ENCODE data around the gene TIE1.

TIE1 gene

GRCh38 chr1:43252225-43252624, 48.6 kb upstream of the TIE1 start:
- TF ChIP-seq ARNTL (CRISPR knock-in tag; IDR thresholded peaks at IDR 0.05; ENCODE audit: borderline replicate concordance, low read depth) (no peak), ZNF70 (CRISPR knock-in tag; IDR thresholded peaks at IDR 0.05) (no peak), CSRNP3 (CRISPR knock-in tag; IDR thresholded peaks at IDR 0.05) (no peak), TCF4 (CRISPR knock-in tag; IDR thresholded peaks at IDR 0.05; ENCODE audit: borderline replicate concordance) (no peak), BACH2 (CRISPR knock-in tag; IDR thresholded peaks at IDR 0.05; ENCODE audit: borderline replicate concordance) (no peak), SNAI2 (CRISPR knock-in tag; IDR thresholded peaks at IDR 0.05) (no peak), ESRRG (CRISPR knock-in tag; IDR thresholded peaks at IDR 0.05) (no peak), ZNF565 (CRISPR knock-in tag; conservative IDR thresholded peaks at IDR 0.05; ENCODE audit: low read depth) (no peak)
- TF ChIP-seq, protein P1, sequence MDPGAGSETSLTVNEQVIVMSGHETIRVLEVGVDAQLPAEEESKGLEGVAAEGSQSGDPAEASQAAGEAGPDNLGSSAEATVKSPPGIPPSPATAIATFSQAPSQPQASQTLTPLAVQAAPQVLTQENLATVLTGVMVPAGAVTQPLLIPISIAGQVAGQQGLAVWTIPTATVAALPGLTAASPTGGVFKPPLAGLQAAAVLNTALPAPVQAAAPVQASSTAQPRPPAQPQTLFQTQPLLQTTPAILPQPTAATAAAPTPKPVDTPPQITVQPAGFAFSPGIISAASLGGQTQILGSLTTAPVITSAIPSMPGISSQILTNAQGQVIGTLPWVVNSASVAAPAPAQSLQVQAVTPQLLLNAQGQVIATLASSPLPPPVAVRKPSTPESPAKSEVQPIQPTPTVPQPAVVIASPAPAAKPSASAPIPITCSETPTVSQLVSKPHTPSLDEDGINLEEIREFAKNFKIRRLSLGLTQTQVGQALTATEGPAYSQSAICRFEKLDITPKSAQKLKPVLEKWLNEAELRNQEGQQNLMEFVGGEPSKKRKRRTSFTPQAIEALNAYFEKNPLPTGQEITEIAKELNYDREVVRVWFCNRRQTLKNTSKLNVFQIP (CRISPR knock-in tag; IDR thresholded peaks at IDR 0.05; ENCODE audit: borderline replicate concordance, low read depth) = no peak
- no peak for ATAC-seq

DNA sequence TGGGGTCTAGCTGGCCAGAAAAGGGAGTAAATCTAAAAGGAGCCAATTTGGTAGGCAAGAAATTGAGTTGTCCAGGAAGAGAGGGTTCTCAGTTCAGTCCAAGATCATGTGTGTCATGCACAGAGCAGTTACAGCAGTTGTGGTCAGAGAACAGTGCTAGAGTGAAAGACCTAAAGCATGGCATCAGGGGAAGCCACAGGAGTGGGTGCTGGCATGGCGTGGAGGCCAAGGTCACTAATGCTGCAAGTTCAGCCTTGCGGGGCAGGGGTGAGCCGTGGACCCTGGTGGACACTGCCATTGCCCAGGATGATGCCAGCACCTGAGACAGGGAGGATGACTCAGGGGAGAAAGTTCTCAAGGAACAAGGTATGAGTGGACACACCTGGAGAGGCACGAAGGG, 47.6 kb upstream of the TIE1 start:
- no peak for ATAC-seq
- TF ChIP-seq CSDC2 (CRISPR knock-in tag; IDR thresholded peaks at IDR 0.05) = no peak

GRCh38 chr1:43253876-43254275, 46.9 kb upstream of the TIE1 start:
- no peak for ATAC-seq

GRCh38 chr1:43255438-43256210, 45.2 kb upstream of the TIE1 start:
- TF ChIP-seq RARB (CRISPR knock-in tag; IDR thresholded peaks at IDR 0.05) (no peak), ZNF565 (CRISPR knock-in tag; conservative IDR thresholded peaks at IDR 0.05; ENCODE audit: low read depth) (no peak), BACH2 (CRISPR knock-in tag; IDR thresholded peaks at IDR 0.05; ENCODE audit: borderline replicate concordance) (no peak), ZFP3 (CRISPR knock-in tag; IDR thresholded peaks at IDR 0.05) (no peak)
- TF ChIP-seq, protein P2, sequence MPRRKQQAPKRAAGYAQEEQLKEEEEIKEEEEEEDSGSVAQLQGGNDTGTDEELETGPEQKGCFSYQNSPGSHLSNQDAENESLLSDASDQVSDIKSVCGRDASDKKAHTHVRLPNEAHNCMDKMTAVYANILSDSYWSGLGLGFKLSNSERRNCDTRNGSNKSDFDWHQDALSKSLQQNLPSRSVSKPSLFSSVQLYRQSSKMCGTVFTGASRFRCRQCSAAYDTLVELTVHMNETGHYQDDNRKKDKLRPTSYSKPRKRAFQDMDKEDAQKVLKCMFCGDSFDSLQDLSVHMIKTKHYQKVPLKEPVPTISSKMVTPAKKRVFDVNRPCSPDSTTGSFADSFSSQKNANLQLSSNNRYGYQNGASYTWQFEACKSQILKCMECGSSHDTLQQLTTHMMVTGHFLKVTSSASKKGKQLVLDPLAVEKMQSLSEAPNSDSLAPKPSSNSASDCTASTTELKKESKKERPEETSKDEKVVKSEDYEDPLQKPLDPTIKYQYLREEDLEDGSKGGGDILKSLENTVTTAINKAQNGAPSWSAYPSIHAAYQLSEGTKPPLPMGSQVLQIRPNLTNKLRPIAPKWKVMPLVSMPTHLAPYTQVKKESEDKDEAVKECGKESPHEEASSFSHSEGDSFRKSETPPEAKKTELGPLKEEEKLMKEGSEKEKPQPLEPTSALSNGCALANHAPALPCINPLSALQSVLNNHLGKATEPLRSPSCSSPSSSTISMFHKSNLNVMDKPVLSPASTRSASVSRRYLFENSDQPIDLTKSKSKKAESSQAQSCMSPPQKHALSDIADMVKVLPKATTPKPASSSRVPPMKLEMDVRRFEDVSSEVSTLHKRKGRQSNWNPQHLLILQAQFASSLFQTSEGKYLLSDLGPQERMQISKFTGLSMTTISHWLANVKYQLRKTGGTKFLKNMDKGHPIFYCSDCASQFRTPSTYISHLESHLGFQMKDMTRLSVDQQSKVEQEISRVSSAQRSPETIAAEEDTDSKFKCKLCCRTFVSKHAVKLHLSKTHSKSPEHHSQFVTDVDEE (CRISPR knock-in tag; IDR thresholded peaks at IDR 0.05) = no peak
- TF ChIP-seq, protein P3, sequence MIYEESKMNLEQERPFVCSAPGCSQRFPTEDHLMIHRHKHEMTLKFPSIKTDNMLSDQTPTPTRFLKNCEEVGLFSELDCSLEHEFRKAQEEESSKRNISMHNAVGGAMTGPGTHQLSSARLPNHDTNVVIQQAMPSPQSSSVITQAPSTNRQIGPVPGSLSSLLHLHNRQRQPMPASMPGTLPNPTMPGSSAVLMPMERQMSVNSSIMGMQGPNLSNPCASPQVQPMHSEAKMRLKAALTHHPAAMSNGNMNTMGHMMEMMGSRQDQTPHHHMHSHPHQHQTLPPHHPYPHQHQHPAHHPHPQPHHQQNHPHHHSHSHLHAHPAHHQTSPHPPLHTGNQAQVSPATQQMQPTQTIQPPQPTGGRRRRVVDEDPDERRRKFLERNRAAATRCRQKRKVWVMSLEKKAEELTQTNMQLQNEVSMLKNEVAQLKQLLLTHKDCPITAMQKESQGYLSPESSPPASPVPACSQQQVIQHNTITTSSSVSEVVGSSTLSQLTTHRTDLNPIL (CRISPR knock-in tag; IDR thresholded peaks at IDR 0.05; ENCODE audit: low read depth) = no peak
- TF ChIP-seq, protein P1 (CRISPR knock-in tag; IDR thresholded peaks at IDR 0.05; ENCODE audit: borderline replicate concordance, low read depth) = no peak
- ATAC-seq = no peak

More at GRCh38 chr1:43253876-43254275, 46.9 kb upstream of the TIE1 start:
- TF ChIP-seq CSRNP3 (CRISPR knock-in tag; IDR thresholded peaks at IDR 0.05) (no peak), ZC3H10 (CRISPR knock-in tag; IDR thresholded peaks at IDR 0.05) (no peak), PATZ1 (CRISPR knock-in tag; IDR thresholded peaks at IDR 0.05; ENCODE audit: borderline replicate concordance) (no peak), ESRRG (CRISPR knock-in tag; IDR thresholded peaks at IDR 0.05) (no peak), ARNTL (CRISPR knock-in tag; IDR thresholded peaks at IDR 0.05; ENCODE audit: borderline replicate concordance, low read depth) (no peak)

Measured in SK-N-SH treated with all-trans-retinoic acid at 6 μM for 48 hours (cell line).